Hepatocyte (in vitro differentiated cells): ENCODE data around the gene SLC22A15. TPM values are rescaled to one million over a fixed set of nuclear protein-coding genes. Genes with fewer than 3 reads are reported as not detected.
"Not testable (repeated sequence)": the region's sequence is repeated elsewhere in the genome, so short reads cannot be mapped to it uniquely, and the experiment has no call there.

Experiments used
- DNase-seq: peaks from one replicate; pipeline ENCODE4 v3.0.0-alpha.2; 2016; ENCODE audit warnings: low spot score
- H2AFZ ChIP-seq: fragments of 200-600 bp; sonication (generic); 2 replicates; pipeline ENCODE4 v1.6.0; 2016; ENCODE audit warnings: antibody characterized with exemption, mild to moderate bottlenecking
- H3K27ac ChIP-seq: fragments of 200-600 bp; sonication (generic); 2 replicates; pipeline ENCODE4 v1.5.1; 2016; ENCODE audit warnings: mild to moderate bottlenecking
- H3K27me3 ChIP-seq: fragments of 200-600 bp; sonication (generic); 2 replicates; pipeline ENCODE4 v1.6.1; 2016
- H3K36me3 ChIP-seq: fragments of 200-600 bp; sonication (generic); replicated peaks from 2 replicates; pipeline ENCODE4 v1.5.1; 2016; ENCODE audit warnings: low read depth; ENCODE audit not compliant: insufficient read depth
- H3K4me1 ChIP-seq: fragments of 200-600 bp; sonication (generic); 2 replicates; pipeline ENCODE4 v1.5.1; 2016; ENCODE audit warnings: mild to moderate bottlenecking, moderate library complexity; ENCODE audit not compliant: insufficient read depth
- H3K4me2 ChIP-seq: fragments of 200-600 bp; sonication (generic); 2 replicates; pipeline ENCODE4 v1.6.0; 2016
- H3K4me3 ChIP-seq: fragments of 200-600 bp; sonication (generic); 2 replicates; pipeline ENCODE4 v1.5.1; 2016; ENCODE audit warnings: mild to moderate bottlenecking
- H3K79me2 ChIP-seq: fragments of 200-600 bp; sonication (generic); 2 replicates; pipeline ENCODE4 v1.6.0; 2017; ENCODE audit warnings: mild to moderate bottlenecking
- H3K9me2 ChIP-seq: fragments of 200-600 bp; sonication (generic); replicated peaks from 2 replicates; pipeline ENCODE4 v1.6.0; 2017; ENCODE audit warnings: mild to moderate bottlenecking; ENCODE audit not compliant: insufficient read depth
- H3K9me3 ChIP-seq: fragments of 200-600 bp; sonication (generic); 2 replicates; pipeline ENCODE4 v1.5.1; 2016; ENCODE audit warnings: low read depth, mild to moderate bottlenecking
- H4K20me1 ChIP-seq: fragments of 200-600 bp; sonication (generic); 2 replicates; pipeline ENCODE4 v1.6.0; 2016; ENCODE audit warnings: mild to moderate bottlenecking; ENCODE audit not compliant: insufficient read depth, poor library complexity, severe bottlenecking
- EZH2phosphoT487 ChIP-seq: fragments of 200-600 bp; sonication (generic); IDR thresholded peaks from one replicate; pipeline ENCODE4 v1.6.1; 2018; ENCODE audit warnings: antibody characterized with exemption, mild to moderate bottlenecking, low read depth, moderate library complexity; ENCODE audit not compliant: unreplicated experiment, severe bottlenecking
- WGBS: methylation state at CpG from one replicate; pipeline ENCODE4 v1.1.6; 2016; ENCODE audit warnings: low lambda C conversion rate; ENCODE audit errors: missing lambda C conversion rate; 5-methylcytosine and 5-hydroxymethylcytosine counted together
- polyA plus RNA-seq: library from polyadenylated mRNA; unstranded; fragments of >200 nt; fragmentation: Nextera tagmentation; extraction: Ambion mirVana; gene quantifications from 2 replicates; pipeline ENCODE4 v1.2.1, GENCODE V29; 2016
- total RNA-seq: library from RNA; depleted of rRNA; stranded (reverse); fragments of >200 nt; gene quantifications from 2 replicates; pipeline ENCODE4 v1.2.3, GENCODE V29; 2014
- TF ChIP-seq, protein P1 (sequence below): fragments of 200-600 bp; sonication (generic); IDR thresholded peaks from 2 replicates; pipeline ENCODE4 v1.5.1; 2016; ENCODE audit warnings: antibody characterized with exemption, mild to moderate bottlenecking; ENCODE audit not compliant: poor library complexity

SLC22A15 gene
- total and polyA plus RNA-seq, 2 experiments from 2014 or later, result 3.4 to 5.4 TPM

DNA sequence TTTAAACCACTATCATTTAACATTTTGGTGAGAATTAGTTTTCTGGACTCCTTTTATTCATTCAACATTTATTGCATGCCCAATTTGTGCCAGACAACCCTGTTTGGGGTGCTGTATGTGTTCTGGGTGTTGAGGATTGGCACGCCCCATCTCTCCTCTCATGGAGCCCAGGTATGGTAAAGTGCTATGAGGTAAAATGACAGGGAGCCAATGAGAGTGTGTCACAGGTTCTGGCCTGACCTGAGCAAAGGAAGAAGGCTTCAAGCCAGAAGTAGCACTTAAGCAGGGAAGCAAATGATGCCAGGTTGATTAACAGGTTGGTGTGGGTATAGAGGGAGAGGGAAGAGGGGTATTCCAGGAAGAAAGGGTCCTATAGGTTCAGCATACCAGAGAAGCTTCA, 21.1 kb upstream of the SLC22A15 start:
- no peaks in the 10 kb centered on the region for H3K79me2 ChIP-seq
- no peak overlapping the region for H2AFZ ChIP-seq
- H4K20me1 ChIP-seq, result no peaks in the 10 kb centered on the region
- no peaks in the 10 kb centered on the region for H3K9me3 ChIP-seq
- H3K4me2 ChIP-seq, result no peak overlapping the region
- TF ChIP-seq, protein P1, sequence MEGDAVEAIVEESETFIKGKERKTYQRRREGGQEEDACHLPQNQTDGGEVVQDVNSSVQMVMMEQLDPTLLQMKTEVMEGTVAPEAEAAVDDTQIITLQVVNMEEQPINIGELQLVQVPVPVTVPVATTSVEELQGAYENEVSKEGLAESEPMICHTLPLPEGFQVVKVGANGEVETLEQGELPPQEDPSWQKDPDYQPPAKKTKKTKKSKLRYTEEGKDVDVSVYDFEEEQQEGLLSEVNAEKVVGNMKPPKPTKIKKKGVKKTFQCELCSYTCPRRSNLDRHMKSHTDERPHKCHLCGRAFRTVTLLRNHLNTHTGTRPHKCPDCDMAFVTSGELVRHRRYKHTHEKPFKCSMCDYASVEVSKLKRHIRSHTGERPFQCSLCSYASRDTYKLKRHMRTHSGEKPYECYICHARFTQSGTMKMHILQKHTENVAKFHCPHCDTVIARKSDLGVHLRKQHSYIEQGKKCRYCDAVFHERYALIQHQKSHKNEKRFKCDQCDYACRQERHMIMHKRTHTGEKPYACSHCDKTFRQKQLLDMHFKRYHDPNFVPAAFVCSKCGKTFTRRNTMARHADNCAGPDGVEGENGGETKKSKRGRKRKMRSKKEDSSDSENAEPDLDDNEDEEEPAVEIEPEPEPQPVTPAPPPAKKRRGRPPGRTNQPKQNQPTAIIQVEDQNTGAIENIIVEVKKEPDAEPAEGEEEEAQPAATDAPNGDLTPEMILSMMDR, result no peak
- H3K4me3 ChIP-seq, result no peak overlapping the region
- H3K9me2 ChIP-seq, result no peaks in the 10 kb centered on the region
- no peak overlapping the region for H3K27ac ChIP-seq
- H3K27me3 ChIP-seq, result peaks cover 6% of the 10 kb centered on the region
- no peaks in the 10 kb centered on the region for H3K4me1 ChIP-seq
- DNase-seq, result no peak
- no peaks in the 10 kb centered on the region for H3K36me3 ChIP-seq
- 94% methylated on average over 1 of the region's 1 CpG for WGBS

DNA sequence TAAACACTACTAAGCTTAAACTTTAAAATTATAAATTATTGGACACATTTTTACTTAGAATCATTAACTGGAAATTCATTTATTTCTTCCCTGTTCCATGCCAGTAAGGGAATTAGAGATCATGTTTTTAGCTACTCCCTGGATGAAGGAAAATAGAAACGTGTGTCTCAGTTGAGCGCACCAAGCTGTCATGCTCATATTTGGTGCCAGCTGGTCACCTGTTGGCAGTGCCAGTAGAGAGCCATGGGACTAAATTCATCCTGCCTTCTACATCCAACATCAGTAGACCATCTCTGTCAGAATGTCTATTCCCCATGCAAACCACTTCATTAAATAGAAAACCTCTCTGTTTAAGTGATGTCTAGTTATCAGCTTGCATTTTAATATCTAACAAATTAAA, 17.4 kb upstream of the SLC22A15 start:
- TF ChIP-seq, protein P1, result no peak
- TF ChIP-seq EZH2phosphoT487, result no peak
- H3K79me2 ChIP-seq, result no peaks in the 10 kb centered on the region
- DNase-seq, result no peak
- no peaks in the 10 kb centered on the region for H3K9me2 ChIP-seq
- no peak overlapping the region for H3K4me2 ChIP-seq
- H3K4me3 ChIP-seq, result no peak overlapping the region
- H3K4me1 ChIP-seq, result no peaks in the 10 kb centered on the region
- H3K36me3 ChIP-seq, result no peaks in the 10 kb centered on the region
- no peaks in the 10 kb centered on the region for H3K9me3 ChIP-seq
- H2AFZ ChIP-seq, result no peak overlapping the region
- H3K27ac ChIP-seq, result no peak overlapping the region
- peaks cover 6% of the 10 kb centered on the region for H3K27me3 ChIP-seq
- no peaks in the 10 kb centered on the region for H4K20me1 ChIP-seq
- 95% methylated on average over 2 of the region's 2 CpGs for WGBS

DNA sequence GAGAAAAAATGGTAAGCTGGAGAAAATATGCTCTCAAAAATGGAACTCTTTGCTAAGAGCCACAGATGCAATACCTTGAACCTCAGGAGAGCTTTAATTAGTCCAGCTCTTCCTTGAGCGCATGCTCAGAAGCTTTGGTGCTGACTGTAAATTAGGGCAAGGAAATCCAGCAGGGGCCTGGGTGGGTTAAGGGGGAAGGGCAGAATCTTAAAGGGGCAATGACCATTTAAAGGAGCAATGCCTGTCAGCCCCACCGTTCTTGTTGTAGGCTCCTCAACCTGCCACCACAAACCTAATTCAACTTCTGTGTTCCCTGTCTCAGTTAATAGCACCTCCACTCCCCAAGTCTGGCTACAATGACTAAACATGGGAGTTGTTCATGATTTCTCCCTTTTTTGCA, 6.8 kb upstream of the SLC22A15 start:
- 16% methylated on average over 2 of the region's 2 CpGs for WGBS
- TF ChIP-seq, protein P1, result no peak
- DNase-seq, result no peak
- no peak overlapping the region for H2AFZ ChIP-seq
- no peaks in the 10 kb centered on the region for H3K27me3 ChIP-seq
- no peaks in the 10 kb centered on the region for H4K20me1 ChIP-seq
- H3K4me1 ChIP-seq, result no peaks in the 10 kb centered on the region
- H3K36me3 ChIP-seq, result no peaks in the 10 kb centered on the region
- no peak overlapping the region for H3K27ac ChIP-seq
- no peaks in the 10 kb centered on the region for H3K9me2 ChIP-seq
- no peak overlapping the region for H3K4me3 ChIP-seq
- no peaks in the 10 kb centered on the region for H3K79me2 ChIP-seq
- no peak overlapping the region for H3K4me2 ChIP-seq
- no peaks in the 10 kb centered on the region for H3K9me3 ChIP-seq

DNA sequence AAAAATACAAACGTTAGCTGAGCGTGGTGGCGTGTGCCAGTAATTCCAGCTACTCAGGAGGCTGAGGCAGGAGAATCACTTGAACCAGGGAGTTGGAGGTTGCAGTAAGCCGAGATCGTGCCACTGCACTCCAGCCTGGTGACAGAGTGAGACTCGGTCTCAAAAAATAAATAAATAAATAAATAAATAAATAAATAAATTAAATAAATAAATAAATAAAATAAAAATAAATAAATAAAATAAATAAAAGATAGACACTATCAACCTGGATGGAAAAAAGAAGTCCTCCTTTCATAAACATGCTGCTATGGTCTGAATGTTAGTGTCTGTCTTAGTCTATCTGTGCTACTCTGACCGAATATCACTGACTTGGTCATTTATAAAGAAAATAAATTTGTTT, 4.5 kb upstream of the SLC22A15 start:
- not testable (repeated sequence) for DNase-seq, H2AFZ ChIP-seq, H3K9me2 ChIP-seq, H3K9me3 ChIP-seq, H4K20me1 ChIP-seq, H3K36me3 ChIP-seq, H3K27me3 ChIP-seq, H3K79me2 ChIP-seq, H3K4me2 ChIP-seq, H3K4me3 ChIP-seq, H3K27ac ChIP-seq, H3K4me1 ChIP-seq
- 94% methylated on average over 6 of the region's 7 CpGs for WGBS
